Measurements from ENCODE around the gene KRTAP10-12. TPM values are rescaled to one million over a fixed set of nuclear protein-coding genes. Genes with fewer than 3 reads are reported as not detected.

The KRTAP10-12 gene
- total and polyA plus RNA-seq, 2 of the 13 experiments (the other 11 are each of a cell fraction or from before 2014, with no cell fraction given): not detected

- TF ChIP-seq, protein P1, sequence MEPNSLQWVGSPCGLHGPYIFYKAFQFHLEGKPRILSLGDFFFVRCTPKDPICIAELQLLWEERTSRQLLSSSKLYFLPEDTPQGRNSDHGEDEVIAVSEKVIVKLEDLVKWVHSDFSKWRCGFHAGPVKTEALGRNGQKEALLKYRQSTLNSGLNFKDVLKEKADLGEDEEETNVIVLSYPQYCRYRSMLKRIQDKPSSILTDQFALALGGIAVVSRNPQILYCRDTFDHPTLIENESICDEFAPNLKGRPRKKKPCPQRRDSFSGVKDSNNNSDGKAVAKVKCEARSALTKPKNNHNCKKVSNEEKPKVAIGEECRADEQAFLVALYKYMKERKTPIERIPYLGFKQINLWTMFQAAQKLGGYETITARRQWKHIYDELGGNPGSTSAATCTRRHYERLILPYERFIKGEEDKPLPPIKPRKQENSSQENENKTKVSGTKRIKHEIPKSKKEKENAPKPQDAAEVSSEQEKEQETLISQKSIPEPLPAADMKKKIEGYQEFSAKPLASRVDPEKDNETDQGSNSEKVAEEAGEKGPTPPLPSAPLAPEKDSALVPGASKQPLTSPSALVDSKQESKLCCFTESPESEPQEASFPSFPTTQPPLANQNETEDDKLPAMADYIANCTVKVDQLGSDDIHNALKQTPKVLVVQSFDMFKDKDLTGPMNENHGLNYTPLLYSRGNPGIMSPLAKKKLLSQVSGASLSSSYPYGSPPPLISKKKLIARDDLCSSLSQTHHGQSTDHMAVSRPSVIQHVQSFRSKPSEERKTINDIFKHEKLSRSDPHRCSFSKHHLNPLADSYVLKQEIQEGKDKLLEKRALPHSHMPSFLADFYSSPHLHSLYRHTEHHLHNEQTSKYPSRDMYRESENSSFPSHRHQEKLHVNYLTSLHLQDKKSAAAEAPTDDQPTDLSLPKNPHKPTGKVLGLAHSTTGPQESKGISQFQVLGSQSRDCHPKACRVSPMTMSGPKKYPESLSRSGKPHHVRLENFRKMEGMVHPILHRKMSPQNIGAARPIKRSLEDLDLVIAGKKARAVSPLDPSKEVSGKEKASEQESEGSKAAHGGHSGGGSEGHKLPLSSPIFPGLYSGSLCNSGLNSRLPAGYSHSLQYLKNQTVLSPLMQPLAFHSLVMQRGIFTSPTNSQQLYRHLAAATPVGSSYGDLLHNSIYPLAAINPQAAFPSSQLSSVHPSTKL (CRISPR knock-in tag; IDR thresholded peaks at IDR 0.05): peak; percentile 76
- peak; percentile 94; the same call in 1 of the 2 replicates for TF ChIP-seq GLI4 (CRISPR knock-in tag; IDR thresholded peaks at IDR 0.05; ENCODE audit: borderline replicate concordance)
- TF ChIP-seq ZNF547 (CRISPR knock-in tag; IDR thresholded peaks at IDR 0.05): peak; percentile 69; the same call in 1 of the 2 replicates
- 0 out of 2 replicates have a peak, but pooled peaks have one; percentile 13 for TF ChIP-seq FOXK1 (CRISPR knock-in tag; IDR thresholded peaks at IDR 0.05; ENCODE audit: borderline replicate concordance, low read depth)
- peak; percentile 51; the same call in 1 of the 2 replicates for TF ChIP-seq KDM5B (CRISPR knock-in tag; IDR thresholded peaks at IDR 0.05; ENCODE audit: borderline replicate concordance)
- TF ChIP-seq CHD2 (IDR thresholded peaks at IDR 0.05; ENCODE audit: low read depth, low read length): no peak
- TF ChIP-seq HNF1B (CRISPR knock-in tag; IDR thresholded peaks at IDR 0.05): peak; percentile 75
- TF ChIP-seq ZFP36 (IDR thresholded peaks at IDR 0.05; ENCODE audit: borderline replicate concordance, low read depth, low read length, partially characterized antibody): no peak
- peak; percentile 59; the same call in 1 of the 2 replicates for TF ChIP-seq CCDC6 (CRISPR knock-in tag; IDR thresholded peaks at IDR 0.05)
- peak; percentile 79; the same call in 1 of the 2 replicates for TF ChIP-seq ZNF431 (CRISPR knock-in tag; IDR thresholded peaks at IDR 0.05; ENCODE audit: borderline replicate concordance, low read depth)
- TF ChIP-seq ZNF558 (CRISPR knock-in tag; IDR thresholded peaks at IDR 0.05; ENCODE audit: borderline replicate concordance): peak; percentile 55; the same call in 1 of the 2 replicates
- no peak for TF ChIP-seq MTF2 (CRISPR knock-in tag; IDR thresholded peaks at IDR 0.05; ENCODE audit: borderline replicate concordance)
- TF ChIP-seq FOXP1 (IDR thresholded peaks at IDR 0.05): no peak
- 0 out of 2 replicates have a peak, but pooled peaks have one; percentile 25 for TF ChIP-seq FOXP1 (CRISPR knock-in tag; IDR thresholded peaks at IDR 0.05)
- peak; percentile 43; the same call in 1 of the 2 replicates for TF ChIP-seq PHF20 (CRISPR knock-in tag; IDR thresholded peaks at IDR 0.05)
- TF ChIP-seq GATAD2A (CRISPR knock-in tag; IDR thresholded peaks at IDR 0.05): peak; percentile 70
- TF ChIP-seq ZFP36L1 (CRISPR knock-in tag; IDR thresholded peaks at IDR 0.05): peak; percentile 94; the same call in 1 of the 2 replicates
- TF ChIP-seq ZNF317 (CRISPR knock-in tag; IDR thresholded peaks at IDR 0.05): 0 out of 2 replicates have a peak, but pooled peaks have one; percentile 29
- no peak for TF ChIP-seq ZNF749 (CRISPR knock-in tag; IDR thresholded peaks at IDR 0.05; ENCODE audit: borderline replicate concordance)
- no peak for TF ChIP-seq ZNF550 (CRISPR knock-in tag; IDR thresholded peaks at IDR 0.05; ENCODE audit: borderline replicate concordance)
- TF ChIP-seq ZNF446 (CRISPR knock-in tag; IDR thresholded peaks at IDR 0.05): peak; percentile 50; the same call in 1 of the 2 replicates
- TF ChIP-seq ZNF432 (CRISPR knock-in tag; IDR thresholded peaks at IDR 0.05; ENCODE audit: borderline replicate concordance): no peak
- TF ChIP-seq JDP2 (CRISPR knock-in tag; IDR thresholded peaks at IDR 0.05; ENCODE audit: borderline replicate concordance): no peak
- TF ChIP-seq HOXA3 (CRISPR knock-in tag; IDR thresholded peaks at IDR 0.05): peak; percentile 37; the same call in 1 of the 2 replicates
- 0 out of 2 replicates have a peak, but pooled peaks have one; percentile 44 for TF ChIP-seq REL (CRISPR knock-in tag; conservative IDR thresholded peaks at IDR 0.05)
These were observed 6.2 kb downstream of the KRTAP10-12 start (continued) for GRCh38 chr21:44702973-44703730.
